SK-N-SH (cell line): Measurements from ENCODE around the gene C17orf100. TPM values are rescaled to one million over a fixed set of nuclear protein-coding genes. Genes with fewer than 3 reads are reported as not detected.
"Not testable (repeated sequence)": the region's sequence is repeated elsewhere in the genome, so short reads cannot be mapped to it uniquely, and the experiment has no call there.

Experiments used
- CTCF ChIA-PET: fragments of 300-600, 350-600 bp; formaldehyde crosslinking; extraction: SDS; loops from one replicate; lab custom pipeline; 2021; lab: Yijun Ruan, JAX
- POLR2A ChIA-PET: fragments of 350-600 bp; sonication (Branson Sonifier 250); formaldehyde crosslinking; extraction: SDS; loops from one replicate; lab custom pipeline; 2020; ENCODE audit warnings: antibody characterized with exemption, inconsistent platforms; lab: Yijun Ruan, JAX
- DNase-seq: peaks from one replicate; pipeline ENCODE4 v3.0.0; 2012
- H2AFZ ChIP-seq: fragments of 200-600 bp; sonication (generic); 2 replicates; pipeline ENCODE4 v1.8.1; 2016; ENCODE audit warnings: antibody characterized with exemption, mild to moderate bottlenecking, low read depth
- H3F3A ChIP-seq: fragments of 200-600 bp; sonication (generic); replicated peaks from 2 replicates; pipeline ENCODE3; 2016; ENCODE audit warnings: antibody characterized with exemption, mild to moderate bottlenecking; ENCODE audit not compliant: insufficient read depth
- H3K27ac ChIP-seq, 2 experiments: fragments of 200-500 bp in 1 of 2; fragments of 200-600 bp in 1 of 2; sonication (Bioruptor generic) in 1 of 2; sonication (generic), shearing (Covaris generic) in 1 of 2; 2 replicates each; pipeline versions ENCODE4 v1.5.1 to v1.6.1; 2014 to 2016; ENCODE audit warnings: low read depth in 2 of 2, inconsistent platforms in 1 of 2, low read length in 1 of 2, mild to moderate bottlenecking in 1 of 2, mixed read lengths in 1 of 2
- H3K27me3 ChIP-seq: fragments of 200-600 bp; sonication (generic), shearing (Covaris generic); 2 replicates; pipeline ENCODE4 v1.6.1; 2016; ENCODE audit warnings: mixed run types; ENCODE audit not compliant: insufficient read depth
- H3K36me3 ChIP-seq, 2 experiments: fragments of 200-500 bp in 1 of 2; fragments of 200-600 bp in 1 of 2; sonication (Bioruptor generic) in 1 of 2; sonication (generic) in 1 of 2; replicated peaks in 1 of 2; 2 replicates each; pipeline versions ENCODE3 to v1.5.1; 2014 to 2016; ENCODE audit warnings: low read length in 1 of 2, mild to moderate bottlenecking in 1 of 2; ENCODE audit not compliant: insufficient read depth in 2 of 2, control insufficient read depth in 1 of 2
- H3K4me1 ChIP-seq, 2 experiments: fragments of 200-500 bp in 1 of 2; fragments of 200-600 bp in 1 of 2; sonication (Bioruptor generic) in 1 of 2; sonication (generic), shearing (Covaris generic) in 1 of 2; 2 replicates each; pipeline versions ENCODE4 v1.5.1 to v1.6.1; 2014 to 2016; ENCODE audit warnings: low read depth in 1 of 2, low read length in 1 of 2, mixed run types in 1 of 2; ENCODE audit not compliant: insufficient read depth in 2 of 2, control insufficient read depth in 1 of 2
- H3K4me2 ChIP-seq: fragments of 200-600 bp; sonication (generic), shearing (Covaris generic); 2 replicates; pipeline ENCODE4 v1.6.1; 2017; ENCODE audit warnings: mixed run types
- H3K4me3 ChIP-seq, 2 experiments: fragments of 200-500 bp in 1 of 2; fragments of 200-600 bp in 1 of 2; sonication (Bioruptor generic) in 1 of 2; sonication (generic), shearing (Covaris generic) in 1 of 2; 2 replicates each; pipeline versions ENCODE4 v1.5.1 to v1.8.1; 2014 to 2016; ENCODE audit warnings: low read depth in 2 of 2, inconsistent platforms in 1 of 2, low read length in 1 of 2, mild to moderate bottlenecking in 1 of 2, mixed read lengths in 1 of 2, moderate library complexity in 1 of 2
- H3K79me2 ChIP-seq: fragments of 200-600 bp; sonication (generic); 2 replicates; pipeline ENCODE4 v1.8.1; 2017; ENCODE audit warnings: mild to moderate bottlenecking; ENCODE audit not compliant: insufficient read depth
- H3K9ac ChIP-seq: fragments of 200-600 bp; sonication (generic); 2 replicates; pipeline ENCODE4 v1.6.1; 2017; ENCODE audit warnings: mixed run types
- H3K9me2 ChIP-seq: fragments of 200-600 bp; sonication (generic); 2 replicates; pipeline ENCODE4 v1.6.1; 2017; ENCODE audit warnings: mixed run types
- H3K9me3 ChIP-seq: fragments of 200-600 bp; sonication (generic); 2 replicates; pipeline ENCODE4 v1.6.1; 2017; ENCODE audit warnings: mixed run types, mild to moderate bottlenecking, moderate library complexity
- H4K20me1 ChIP-seq: fragments of 200-600 bp; sonication (generic); 2 replicates; pipeline ENCODE4 v1.6.1; 2017; ENCODE audit warnings: mild to moderate bottlenecking, mixed run types; ENCODE audit not compliant: insufficient read depth
- EP300 ChIP-seq, 2 experiments: IDR thresholded peaks; 2 replicates each; pipeline versions ENCODE4 v1.4.0 to v1.6.1; 2012; ENCODE audit warnings: borderline replicate concordance in 1 of 2, low read depth in 1 of 2, low read length in 1 of 2
- EZH2phosphoT487 ChIP-seq: fragments of 200-600 bp; sonication (generic); IDR thresholded peaks from 2 replicates; pipeline ENCODE4 v1.6.1; 2017; ENCODE audit warnings: low read depth, mixed run types, mild to moderate bottlenecking, antibody characterized with exemption, moderate library complexity, borderline replicate concordance
- GABPA ChIP-seq: IDR thresholded peaks from 2 replicates; pipeline ENCODE4 v1.4.0; 2012; ENCODE audit warnings: low read depth, mild to moderate bottlenecking
- GATA2 ChIP-seq: sonication (generic); formaldehyde crosslinking; IDR thresholded peaks from 2 replicates; pipeline ENCODE4 v1.5.0; 2020; ENCODE audit warnings: mild to moderate bottlenecking, missing genetic modification reagents
- MXI1 ChIP-seq: IDR thresholded peaks from 2 replicates; pipeline ENCODE4 v1.6.1; 2012; ENCODE audit warnings: mild to moderate bottlenecking, low read depth, low read length, improper control_type of control experiment
- NRF1 ChIP-seq: IDR thresholded peaks from 2 replicates; pipeline ENCODE4 v1.6.1; 2012; ENCODE audit warnings: low read depth, mild to moderate bottlenecking, low read length
- POLR2AphosphoS5 ChIP-seq: IDR thresholded peaks from 2 replicates; pipeline ENCODE4 v1.6.1; 2012; ENCODE audit warnings: low read depth, low read length
- REST ChIP-seq: IDR thresholded peaks from 2 replicates; pipeline ENCODE4 v1.6.1; 2012; ENCODE audit warnings: mild to moderate bottlenecking, low read depth, low read length, moderate library complexity
- RXRA ChIP-seq: IDR thresholded peaks from 2 replicates; pipeline ENCODE4 v1.4.0; 2012; ENCODE audit warnings: low read depth, mild to moderate bottlenecking, borderline replicate concordance
- TAF1 ChIP-seq: IDR thresholded peaks from 2 replicates; pipeline ENCODE4 v1.6.1; 2012; ENCODE audit warnings: low read depth, mild to moderate bottlenecking, low read length, moderate library complexity, borderline replicate concordance
- TCF12 ChIP-seq: IDR thresholded peaks from 2 replicates; pipeline ENCODE4 v1.4.0; 2012
- TEAD4 ChIP-seq: IDR thresholded peaks from 2 replicates; pipeline ENCODE4 v1.4.0; 2012; ENCODE audit warnings: mild to moderate bottlenecking, borderline replicate concordance; ENCODE audit not compliant: insufficient read depth
- WGBS: methylation state at CpG from one replicate; pipeline ENCODE4 v1.1.6; 2017; ENCODE audit warnings: low lambda C conversion rate; 5-methylcytosine and 5-hydroxymethylcytosine counted together
- polyA plus RNA-seq, 3 experiments: library from polyadenylated mRNA; depleted of rRNA; stranded (reverse); fragments of >200 nt; gene quantifications; 2 replicates each; pipeline ENCODE4 v1.2.3, GENCODE V29; 2012
- TF ChIP-seq, protein P1 (sequence below): IDR thresholded peaks from 2 replicates; pipeline ENCODE4 v1.4.0; 2012; ENCODE audit warnings: low read depth, borderline replicate concordance
- TF ChIP-seq, protein P2 (sequence below): IDR thresholded peaks from 2 replicates; pipeline ENCODE4 v1.4.0; 2012; ENCODE audit warnings: low read depth, borderline replicate concordance
- TF ChIP-seq, protein P3 (sequence below): IDR thresholded peaks from 2 replicates; pipeline ENCODE4; 2012
- TF ChIP-seq, protein P4 (sequence below): fragments of 150-350 bp; IDR thresholded peaks from 2 replicates; pipeline ENCODE4 v1.6.1; 2017; ENCODE audit warnings: antibody characterized with exemption, low read length, low read depth, borderline replicate concordance

The C17orf100 gene
- polyA plus RNA-seq, 1 of the 3 experiments (the other 2 are of a cell fraction) = 2.6 TPM

DNA sequence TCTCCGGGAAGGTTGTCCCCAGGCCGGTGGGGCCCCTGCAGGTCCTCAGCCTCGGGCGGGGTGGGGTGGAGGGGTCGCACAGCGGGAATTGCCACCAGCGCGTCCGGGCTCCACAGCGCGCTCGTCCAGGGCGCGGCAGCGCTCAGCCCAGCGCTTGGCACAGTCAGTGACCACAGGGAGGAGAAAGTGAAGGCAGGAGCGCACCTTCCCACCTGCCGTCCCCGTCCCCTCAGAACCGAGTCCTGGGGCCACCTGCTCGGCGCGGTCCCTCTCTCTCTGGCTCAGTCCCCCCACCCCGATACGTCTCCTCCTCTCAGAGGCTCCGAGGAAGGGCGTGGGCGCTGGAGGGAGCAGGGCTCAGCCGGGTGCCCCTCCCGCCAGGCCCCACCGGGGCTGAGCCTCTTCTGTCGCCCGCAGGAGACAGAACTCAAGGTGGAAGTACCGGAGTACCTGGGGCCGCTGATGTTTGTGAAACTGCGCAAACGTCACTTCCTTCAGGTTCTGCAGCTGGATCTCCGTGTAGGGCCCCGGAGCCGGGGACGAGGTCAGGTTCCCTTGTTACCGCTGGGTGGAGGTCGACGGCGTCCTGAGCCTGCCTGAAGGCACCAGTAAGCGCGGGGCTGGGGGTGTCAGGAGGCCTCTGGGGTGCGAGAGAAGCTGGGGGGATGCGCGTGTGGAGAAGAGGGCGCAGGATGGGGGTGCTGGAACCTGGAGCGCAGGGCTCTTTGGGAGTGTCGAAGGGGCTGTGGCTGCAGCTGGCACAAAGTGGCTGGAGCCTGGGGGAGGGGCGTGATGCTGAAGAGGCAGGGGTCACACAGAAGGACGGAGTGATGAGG, 5.5 kb downstream of the C17orf100 start:
- H3K9me2 ChIP-seq, H3K4me2 ChIP-seq, H3F3A ChIP-seq, POLR2A ChIA-PET, DNase-seq, H3K9me3 ChIP-seq, H2AFZ ChIP-seq, H3K36me3 ChIP-seq, H3K9ac ChIP-seq, H3K27ac ChIP-seq, H4K20me1 ChIP-seq, H3K27me3 ChIP-seq, H3K4me1 ChIP-seq, H3K79me2 ChIP-seq, H3K4me3 ChIP-seq: not testable (repeated sequence)
- CTCF ChIA-PET = interaction anchor here (0.6 kb wide), 1 partner anchor 166 kb away, joined by 3 read pairs; no protein-coding TSS in a partner anchor
- WGBS = 32% methylated on average over 19 of the region's 55 CpGs

DNA sequence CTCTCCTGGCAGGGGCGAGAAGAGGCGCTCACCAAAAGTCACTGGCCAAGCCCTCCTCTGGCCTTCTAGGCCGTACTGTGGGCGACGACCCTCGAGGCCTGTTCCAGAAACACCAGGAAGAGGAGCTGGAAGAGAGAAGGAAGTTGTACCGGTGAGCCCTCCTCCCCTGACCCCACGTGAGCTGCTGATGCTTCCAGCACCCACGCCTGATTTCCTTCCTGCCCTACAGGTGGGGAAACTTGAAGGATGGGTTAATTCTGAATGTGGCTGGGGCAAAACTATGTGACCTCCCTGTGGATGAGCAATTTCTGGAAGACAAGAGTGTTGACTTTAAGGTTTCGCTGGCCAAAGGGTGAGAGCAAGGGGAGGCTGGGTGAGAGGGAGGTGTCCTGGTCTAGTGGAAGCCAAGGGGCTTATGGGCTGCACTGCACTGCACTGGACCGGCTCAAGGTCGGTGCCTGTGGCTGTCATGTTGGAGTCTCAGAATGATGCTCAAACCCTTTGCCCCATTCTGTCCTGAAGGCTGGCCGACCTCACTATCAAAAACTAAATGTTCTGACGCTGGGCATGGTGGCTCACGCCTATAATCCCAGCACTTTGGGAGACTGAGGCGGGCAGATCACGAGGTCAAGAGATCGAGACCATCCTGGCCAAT, 6.2 kb downstream of the C17orf100 start:
- CTCF ChIA-PET = interaction anchor here (0.6 kb wide), 1 partner anchor 167 kb away, joined by 3 read pairs; no protein-coding TSS in a partner anchor
- TF ChIP-seq RXRA (no peak), GATA2 (CRISPR knock-in tag) (no peak), POLR2AphosphoS5 (no peak), TEAD4 (no peak), NRF1 (no peak), REST (no peak), GABPA (no peak), TAF1 (no peak), MXI1 (no peak), EP300 (IDR thresholded peaks at IDR 0.05; ENCODE audit: borderline replicate concordance in 1 of 2, low read depth in 1 of 2, low read length in 1 of 2) (no peak), TCF12 (no peak), EZH2phosphoT487 (no peak)
- TF ChIP-seq, protein P1, sequence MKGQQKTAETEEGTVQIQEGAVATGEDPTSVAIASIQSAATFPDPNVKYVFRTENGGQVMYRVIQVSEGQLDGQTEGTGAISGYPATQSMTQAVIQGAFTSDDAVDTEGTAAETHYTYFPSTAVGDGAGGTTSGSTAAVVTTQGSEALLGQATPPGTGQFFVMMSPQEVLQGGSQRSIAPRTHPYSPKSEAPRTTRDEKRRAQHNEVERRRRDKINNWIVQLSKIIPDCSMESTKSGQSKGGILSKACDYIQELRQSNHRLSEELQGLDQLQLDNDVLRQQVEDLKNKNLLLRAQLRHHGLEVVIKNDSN = no peak
- TF ChIP-seq, protein P2, sequence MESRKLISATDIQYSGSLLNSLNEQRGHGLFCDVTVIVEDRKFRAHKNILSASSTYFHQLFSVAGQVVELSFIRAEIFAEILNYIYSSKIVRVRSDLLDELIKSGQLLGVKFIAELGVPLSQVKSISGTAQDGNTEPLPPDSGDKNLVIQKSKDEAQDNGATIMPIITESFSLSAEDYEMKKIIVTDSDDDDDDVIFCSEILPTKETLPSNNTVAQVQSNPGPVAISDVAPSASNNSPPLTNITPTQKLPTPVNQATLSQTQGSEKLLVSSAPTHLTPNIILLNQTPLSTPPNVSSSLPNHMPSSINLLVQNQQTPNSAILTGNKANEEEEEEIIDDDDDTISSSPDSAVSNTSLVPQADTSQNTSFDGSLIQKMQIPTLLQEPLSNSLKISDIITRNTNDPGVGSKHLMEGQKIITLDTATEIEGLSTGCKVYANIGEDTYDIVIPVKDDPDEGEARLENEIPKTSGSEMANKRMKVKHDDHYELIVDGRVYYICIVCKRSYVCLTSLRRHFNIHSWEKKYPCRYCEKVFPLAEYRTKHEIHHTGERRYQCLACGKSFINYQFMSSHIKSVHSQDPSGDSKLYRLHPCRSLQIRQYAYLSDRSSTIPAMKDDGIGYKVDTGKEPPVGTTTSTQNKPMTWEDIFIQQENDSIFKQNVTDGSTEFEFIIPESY = no peak
- TF ChIP-seq, protein P3, sequence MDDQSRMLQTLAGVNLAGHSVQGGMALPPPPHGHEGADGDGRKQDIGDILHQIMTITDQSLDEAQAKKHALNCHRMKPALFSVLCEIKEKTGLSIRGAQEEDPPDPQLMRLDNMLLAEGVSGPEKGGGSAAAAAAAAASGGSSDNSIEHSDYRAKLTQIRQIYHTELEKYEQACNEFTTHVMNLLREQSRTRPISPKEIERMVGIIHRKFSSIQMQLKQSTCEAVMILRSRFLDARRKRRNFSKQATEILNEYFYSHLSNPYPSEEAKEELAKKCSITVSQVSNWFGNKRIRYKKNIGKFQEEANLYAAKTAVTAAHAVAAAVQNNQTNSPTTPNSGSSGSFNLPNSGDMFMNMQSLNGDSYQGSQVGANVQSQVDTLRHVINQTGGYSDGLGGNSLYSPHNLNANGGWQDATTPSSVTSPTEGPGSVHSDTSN = no peak
- TF ChIP-seq, protein P4, sequence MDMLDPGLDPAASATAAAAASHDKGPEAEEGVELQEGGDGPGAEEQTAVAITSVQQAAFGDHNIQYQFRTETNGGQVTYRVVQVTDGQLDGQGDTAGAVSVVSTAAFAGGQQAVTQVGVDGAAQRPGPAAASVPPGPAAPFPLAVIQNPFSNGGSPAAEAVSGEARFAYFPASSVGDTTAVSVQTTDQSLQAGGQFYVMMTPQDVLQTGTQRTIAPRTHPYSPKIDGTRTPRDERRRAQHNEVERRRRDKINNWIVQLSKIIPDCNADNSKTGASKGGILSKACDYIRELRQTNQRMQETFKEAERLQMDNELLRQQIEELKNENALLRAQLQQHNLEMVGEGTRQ = no peak

More for the DNA sequence above, 6.2 kb downstream of the C17orf100 start:
- H3K9ac ChIP-seq = no peak overlapping the region
- no peaks in the 10 kb centered on the region for H3K79me2 ChIP-seq
- no peak overlapping the region for H3K27ac ChIP-seq
- H3K9me2 ChIP-seq = no peaks in the 10 kb centered on the region
- H2AFZ ChIP-seq = no peak overlapping the region
- no peaks in the 10 kb centered on the region for H4K20me1 ChIP-seq
- no peak overlapping the region for H3K4me2 ChIP-seq
- H3K4me1 ChIP-seq = peaks cover under 1 to 2% of the 10 kb centered on the region in 2 experiments; a peak in 1 of 4 replicates
- H3K4me3 ChIP-seq = no peak overlapping the region
- no peaks in the 10 kb centered on the region for H3K36me3 ChIP-seq
- H3K27me3 ChIP-seq = peaks cover 7% of the 10 kb centered on the region; the same call in 1 of the 2 replicates
- H3K9me3 ChIP-seq = no peaks in the 10 kb centered on the region
- DNase-seq = no peak
- POLR2A ChIA-PET = no interaction called here
- no peaks in the 10 kb centered on the region for H3F3A ChIP-seq
- 72% methylated on average over 14 of the region's 18 CpGs for WGBS
